Suprapubic skin (tissue), 4 donors: ENCODE data around the gene NMRAL1.

ENCODE experiments used
- EP300 ChIP-seq: sonication (generic); formaldehyde crosslinking; IDR thresholded peaks from one replicate; pipeline ENCODE4 v1.6.1; 2017; ENCODE audit warnings: antibody characterized with exemption
- POLR2AphosphoS5 ChIP-seq, 3 donors: sonication (generic); formaldehyde crosslinking; IDR thresholded peaks; one replicate each; pipeline ENCODE4 v1.6.1; 2017; ENCODE audit warnings: antibody characterized with exemption in 3 of 3
- TF ChIP-seq, protein P1 (sequence below), 2 donors: fragments of 200-600 bp in 1 of 2; fragments of 450-650 bp in 1 of 2; sonication (generic) in 1 of 2; IDR thresholded peaks; one replicate each; pipeline ENCODE4 v1.5.1; 2016 to 2019; ENCODE audit warnings: antibody characterized with exemption in 2 of 2, mild to moderate bottlenecking in 1 of 2, moderate library complexity in 1 of 2

DNA sequence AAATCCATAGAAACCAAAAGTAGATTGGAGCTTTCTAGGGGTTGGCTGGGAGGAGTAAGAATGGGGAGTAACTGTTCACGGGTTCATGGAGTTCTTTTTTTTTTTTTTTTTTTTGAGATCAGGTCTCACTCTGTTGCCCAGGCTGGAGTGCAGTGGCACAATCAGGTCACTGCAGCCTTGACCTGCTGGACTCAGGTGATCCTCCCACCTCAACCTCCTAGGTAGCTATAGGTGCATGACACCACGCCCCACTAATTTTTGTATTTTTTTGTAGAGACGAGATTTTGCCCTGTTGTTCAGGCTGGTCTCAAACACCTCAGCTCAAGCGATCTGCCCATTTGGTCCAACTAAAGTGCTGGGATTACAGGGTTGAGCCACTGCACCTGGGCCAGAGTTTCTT is 1.5 kb downstream of the NMRAL1 start:
- no peak for TF ChIP-seq POLR2AphosphoS5 (IDR thresholded peaks at IDR 0.05)
- TF ChIP-seq, protein P1, sequence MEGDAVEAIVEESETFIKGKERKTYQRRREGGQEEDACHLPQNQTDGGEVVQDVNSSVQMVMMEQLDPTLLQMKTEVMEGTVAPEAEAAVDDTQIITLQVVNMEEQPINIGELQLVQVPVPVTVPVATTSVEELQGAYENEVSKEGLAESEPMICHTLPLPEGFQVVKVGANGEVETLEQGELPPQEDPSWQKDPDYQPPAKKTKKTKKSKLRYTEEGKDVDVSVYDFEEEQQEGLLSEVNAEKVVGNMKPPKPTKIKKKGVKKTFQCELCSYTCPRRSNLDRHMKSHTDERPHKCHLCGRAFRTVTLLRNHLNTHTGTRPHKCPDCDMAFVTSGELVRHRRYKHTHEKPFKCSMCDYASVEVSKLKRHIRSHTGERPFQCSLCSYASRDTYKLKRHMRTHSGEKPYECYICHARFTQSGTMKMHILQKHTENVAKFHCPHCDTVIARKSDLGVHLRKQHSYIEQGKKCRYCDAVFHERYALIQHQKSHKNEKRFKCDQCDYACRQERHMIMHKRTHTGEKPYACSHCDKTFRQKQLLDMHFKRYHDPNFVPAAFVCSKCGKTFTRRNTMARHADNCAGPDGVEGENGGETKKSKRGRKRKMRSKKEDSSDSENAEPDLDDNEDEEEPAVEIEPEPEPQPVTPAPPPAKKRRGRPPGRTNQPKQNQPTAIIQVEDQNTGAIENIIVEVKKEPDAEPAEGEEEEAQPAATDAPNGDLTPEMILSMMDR (IDR thresholded peaks at IDR 0.05), result no peak
- TF ChIP-seq EP300, result no peak
